HG03439 (cell line): ENCODE results near the gene EXOC4.

Experiments used
- ATAC-seq: cut with Tn5 transposase; IDR thresholded peaks from one replicate; pipeline ENCODE4 v1.9.1; 2021; ENCODE audit warnings: mild to moderate bottlenecking, moderate library complexity; ENCODE audit not compliant: unreplicated experiment

The EXOC4 gene

GRCh38 chr7:133693281-133693680 lies 440.4 kb downstream of the EXOC4 start:
- ATAC-seq: no peak

GRCh38 chr7:133696056-133696455 lies 443.2 kb downstream of the EXOC4 start:
- ATAC-seq: no peak

GRCh38 chr7:133697585-133697984 lies 444.7 kb downstream of the EXOC4 start:
- no peak for ATAC-seq

- ATAC-seq: no peak
These were observed 445.2 kb downstream of the EXOC4 start for GRCh38 chr7:133698127-133698526.

- ATAC-seq: no peak
These were observed 446.5 kb downstream of the EXOC4 start for GRCh38 chr7:133699386-133699785.

- ATAC-seq: no peak
These were observed 449.2 kb downstream of the EXOC4 start for GRCh38 chr7:133702078-133702477.

- no peak for ATAC-seq
These were observed 450.1 kb downstream of the EXOC4 start for GRCh38 chr7:133702960-133703359.

- no peak for ATAC-seq
These were observed 450.7 kb downstream of the EXOC4 start for GRCh38 chr7:133703547-133703946.

- no peak for ATAC-seq
These were observed 451.6 kb downstream of the EXOC4 start for GRCh38 chr7:133704453-133704852.

GRCh38 chr7:133705596-133705995 lies 452.7 kb downstream of the EXOC4 start:
- ATAC-seq: no peak

GRCh38 chr7:133706016-133706415 lies 453.1 kb downstream of the EXOC4 start:
- no peak for ATAC-seq

- no peak for ATAC-seq
These were observed 456.4 kb downstream of the EXOC4 start for GRCh38 chr7:133709036-133709880.

- no peak for ATAC-seq
These were observed 459.7 kb downstream of the EXOC4 start for GRCh38 chr7:133712544-133712943.

GRCh38 chr7:133714654-133715053 lies 461.8 kb downstream of the EXOC4 start:
- ATAC-seq: no peak

GRCh38 chr7:133718131-133718530 lies 465.3 kb downstream of the EXOC4 start:
- no peak for ATAC-seq

- no peak for ATAC-seq
These were observed 470.2 kb downstream of the EXOC4 start for GRCh38 chr7:133723044-133723443.

GRCh38 chr7:133724148-133724547 lies 471.3 kb downstream of the EXOC4 start:
- no peak for ATAC-seq

GRCh38 chr7:133724694-133725093 lies 471.8 kb downstream of the EXOC4 start:
- ATAC-seq: no peak

- ATAC-seq: no peak
These were observed 474.8 kb downstream of the EXOC4 start for GRCh38 chr7:133727476-133728214.

GRCh38 chr7:133730360-133730759 lies 477.5 kb downstream of the EXOC4 start:
- no peak for ATAC-seq

- no peak for ATAC-seq
These were observed 480.5 kb downstream of the EXOC4 start for GRCh38 chr7:133733401-133733800.

- no peak for ATAC-seq
These were observed 482.3 kb downstream of the EXOC4 start for GRCh38 chr7:133735222-133735621.
